Measurements from ENCODE around the gene GADD45G. TPM values are rescaled to one million over a fixed set of nuclear protein-coding genes. Genes with fewer than 3 reads are reported as not detected.

GADD45G gene
- total and polyA plus RNA-seq, 3 experiments from 2014 or later = 0.62 to 3.4 (median 2.6) TPM

- H3K4me1 ChIP-seq (ENCODE audit: insufficient read depth, low read length) = peaks cover 27% of the 10 kb centered on the region
- peak overlapping the region; percentile 70 to 89 (median 77) for H3K4me3 Mint-ChIP-seq
- peak overlapping the region; percentile 69 for H3K4me3 ChIP-seq (ENCODE audit: low read length)
- H3K27ac ChIP-seq (ENCODE audit: low read depth, low read length) = no peak overlapping the region
- H3K4me1 Mint-ChIP-seq = peaks cover 21 to 38% (median 24%) of the 10 kb centered on the region in 3 donors
- no peaks in the 10 kb centered on the region for H3K9me3 ChIP-seq (ENCODE audit: low read length)
- no peaks in the 10 kb centered on the region for H3K36me3 Mint-ChIP-seq
- H3K9me3 Mint-ChIP-seq = no peaks in the 10 kb centered on the region
- peaks cover 23 to 35% of the 10 kb centered on the region in 2 donors for H3K27me3 Mint-ChIP-seq
- H3K36me3 ChIP-seq (ENCODE audit: insufficient read depth, low read length) = no peaks in the 10 kb centered on the region
- DNase-seq = peak; percentile 72 to 87 (median 74)
- H3K27me3 ChIP-seq (ENCODE audit: insufficient read depth, low read length, poor library complexity, severe bottlenecking) = peaks cover 7% of the 10 kb centered on the region
- CTCF ChIA-PET = interaction anchor here (0.7 to 2.9 kb wide), 22 partner anchors 8 to 503 kb away, joined by 3 to 29 read pairs (median 4); no protein-coding TSS in a partner anchor
- H3K27ac Mint-ChIP-seq = peak overlapping the region in 7 of 8 donors; percentile 0 to 85 (median 70)
- POLR2A ChIA-PET = interaction anchor here (1.5 kb wide), 1 partner anchor 284 kb away, joined by 3 read pairs; the partner anchor contains the start of gene SECISBP2
These were observed 1.6 kb upstream of the GADD45G start for GRCh38 chr9:89602978-89603766.

- POLR2A ChIA-PET = interaction anchor here (0.7 kb wide), 1 partner anchor 139 kb away, joined by 3 read pairs; no protein-coding TSS in a partner anchor
These were observed 796 bp upstream of the GADD45G start for GRCh38 chr9:89603767-89604665.

GRCh38 chr9:89605465-89606048 lies 745 bp downstream of the GADD45G start:
- Mint-ChIP-seq H3K36me3 (no peaks in the 10 kb centered on the region), H3K4me1 (peaks cover 21 to 38% (median 24%) of the 10 kb centered on the region in 3 donors), H3K27ac (peak overlapping the region in 6 of 8 donors; percentile 29 to 89 (median 78)), H3K4me3 (peak overlapping the region; percentile 79 to 93 (median 86)), H3K9me3 (no peaks in the 10 kb centered on the region), H3K27me3 (peaks cover 23 to 34% of the 10 kb centered on the region in 2 donors)
- CTCF ChIA-PET = interaction anchor here (2.9 kb wide), 1 partner anchor 318 kb away, joined by 15 read pairs; no protein-coding TSS in a partner anchor
- DNase-seq = peak in 4 of 5 donors; percentile 27 to 69 (median 42)
- no peaks in the 10 kb centered on the region for H3K36me3 ChIP-seq (ENCODE audit: insufficient read depth, low read length)
- POLR2A ChIA-PET = no interaction called here
- peaks cover 27% of the 10 kb centered on the region for H3K4me1 ChIP-seq (ENCODE audit: insufficient read depth, low read length)
- peak overlapping the region; percentile 66 for H3K4me3 ChIP-seq (ENCODE audit: low read length)
- no peak overlapping the region for H3K27ac ChIP-seq (ENCODE audit: low read depth, low read length)
- no peaks in the 10 kb centered on the region for H3K9me3 ChIP-seq (ENCODE audit: low read length)
- H3K27me3 ChIP-seq (ENCODE audit: insufficient read depth, low read length, poor library complexity, severe bottlenecking) = peaks cover 7% of the 10 kb centered on the region

More at GRCh38 chr9:89603767-89604665, 796 bp upstream of the GADD45G start:
- H3K27ac ChIP-seq (ENCODE audit: low read depth, low read length) = no peak overlapping the region
- H3K4me1 ChIP-seq (ENCODE audit: insufficient read depth, low read length) = peaks cover 27% of the 10 kb centered on the region
- CTCF ChIA-PET = interaction anchor here (0.8 to 2.9 kb wide), 13 partner anchors 10 to 502 kb away, joined by 3 to 29 read pairs (median 5); no protein-coding TSS in a partner anchor
- peaks cover 21 to 38% (median 24%) of the 10 kb centered on the region in 3 donors for H3K4me1 Mint-ChIP-seq
- no peaks in the 10 kb centered on the region for H3K36me3 Mint-ChIP-seq
- peak in 3 of 5 donors; percentile 10 to 28 (median 21) for DNase-seq
- peak overlapping the region; percentile 77 to 93 (median 85) for H3K4me3 Mint-ChIP-seq
- peaks cover 19 to 33% of the 10 kb centered on the region in 2 donors for H3K27me3 Mint-ChIP-seq
- peak overlapping the region; percentile 69 for H3K4me3 ChIP-seq (ENCODE audit: low read length)
- H3K9me3 ChIP-seq (ENCODE audit: low read length) = no peaks in the 10 kb centered on the region
- peaks cover 7% of the 10 kb centered on the region for H3K27me3 ChIP-seq (ENCODE audit: insufficient read depth, low read length, poor library complexity, severe bottlenecking)
- no peaks in the 10 kb centered on the region for H3K9me3 Mint-ChIP-seq
- no peaks in the 10 kb centered on the region for H3K36me3 ChIP-seq (ENCODE audit: insufficient read depth, low read length)
- H3K27ac Mint-ChIP-seq = peak overlapping the region in 6 of 8 donors; percentile 12 to 89 (median 44)

- H3K9me3 Mint-ChIP-seq = no peaks in the 10 kb centered on the region
- no peaks in the 10 kb centered on the region for H3K36me3 Mint-ChIP-seq
- CTCF ChIA-PET = no interaction called here
- H3K36me3 ChIP-seq (ENCODE audit: insufficient read depth, low read length) = no peaks in the 10 kb centered on the region
- peaks cover 21 to 38% (median 24%) of the 10 kb centered on the region in 3 donors for H3K4me1 Mint-ChIP-seq
- H3K27me3 Mint-ChIP-seq = peaks cover 17 to 32% of the 10 kb centered on the region in 2 donors
- peak in 3 of 5 donors; percentile 11 to 28 (median 11) for DNase-seq
- peaks cover 7% of the 10 kb centered on the region for H3K27me3 ChIP-seq (ENCODE audit: insufficient read depth, low read length, poor library complexity, severe bottlenecking)
- peaks cover 27% of the 10 kb centered on the region for H3K4me1 ChIP-seq (ENCODE audit: insufficient read depth, low read length)
- peak overlapping the region; percentile 66 for H3K4me3 ChIP-seq (ENCODE audit: low read length)
- POLR2A ChIA-PET = no interaction called here
- H3K27ac Mint-ChIP-seq = peak overlapping the region in 4 of 8 donors; percentile 54 to 81 (median 64)
- H3K9me3 ChIP-seq (ENCODE audit: low read length) = no peaks in the 10 kb centered on the region
- no peak overlapping the region for H3K27ac ChIP-seq (ENCODE audit: low read depth, low read length)
- peak overlapping the region; percentile 52 to 89 (median 79) for H3K4me3 Mint-ChIP-seq
These were observed 1.3 kb downstream of the GADD45G start for GRCh38 chr9:89606049-89606623.

GRCh38 chr9:89606624-89607311 lies 2.0 kb downstream of the GADD45G start:
- Histone ChIP-seq H3K4me1 (ENCODE audit: insufficient read depth, low read length) (peaks cover 27% of the 10 kb centered on the region), H3K27me3 (ENCODE audit: insufficient read depth, low read length, poor library complexity, severe bottlenecking) (peaks cover 7% of the 10 kb centered on the region), H3K27ac (ENCODE audit: low read depth, low read length) (no peak overlapping the region), H3K9me3 (ENCODE audit: low read length) (no peaks in the 10 kb centered on the region), H3K36me3 (ENCODE audit: insufficient read depth, low read length) (no peaks in the 10 kb centered on the region), H3K4me3 (ENCODE audit: low read length) (no peak overlapping the region)
- Mint-ChIP-seq H3K27me3 (peaks cover 16 to 30% of the 10 kb centered on the region in 2 donors), H3K4me3 (peak overlapping the region; percentile 52 to 89 (median 79)), H3K4me1 (peaks cover 21 to 38% (median 24%) of the 10 kb centered on the region in 3 donors), H3K27ac (peak overlapping the region in 4 of 8 donors; percentile 54 to 81 (median 64)), H3K9me3 (no peaks in the 10 kb centered on the region), H3K36me3 (no peaks in the 10 kb centered on the region)
- ChIA-PET POLR2A (no interaction called here), CTCF (no interaction called here)
- DNase-seq = no peak

GRCh38 chr9:89608641-89609335 lies 4.0 kb downstream of the GADD45G start:
- no peaks in the 10 kb centered on the region for H3K9me3 ChIP-seq (ENCODE audit: low read length)
- no peak overlapping the region for H3K27ac ChIP-seq (ENCODE audit: low read depth, low read length)
- H3K4me1 ChIP-seq (ENCODE audit: insufficient read depth, low read length) = peaks cover 16% of the 10 kb centered on the region
- POLR2A ChIA-PET = no interaction called here
- Mint-ChIP-seq H3K9me3 (no peaks in the 10 kb centered on the region), H3K27me3 (peaks cover 10 to 23% of the 10 kb centered on the region in 2 donors), H3K4me1 (peaks cover 10 to 28% (median 16%) of the 10 kb centered on the region in 3 donors), H3K4me3 (no peak overlapping the region), H3K36me3 (no peaks in the 10 kb centered on the region), H3K27ac (no peak overlapping the region)
- no peaks in the 10 kb centered on the region for H3K36me3 ChIP-seq (ENCODE audit: insufficient read depth, low read length)
- no peak overlapping the region for H3K4me3 ChIP-seq (ENCODE audit: low read length)
- no peak for DNase-seq
- CTCF ChIA-PET = interaction anchor here (0.9 to 1.9 kb wide), 3 partner anchors 10 to 493 kb away, joined by 3 to 5 read pairs (median 4); no protein-coding TSS in a partner anchor
- no peaks in the 10 kb centered on the region for H3K27me3 ChIP-seq (ENCODE audit: insufficient read depth, low read length, poor library complexity, severe bottlenecking)

Data from CD8-positive, alpha-beta memory T cell (primary cell).